GF-D8 (cell line): ENCODE results near the gene PIK3R4.

Experiments
- DNase-seq: peaks from one replicate; lab custom pipeline; 2025; lab: John Stamatoyannopoulos, UW

PIK3R4 gene

GRCh38 chr3:130640027-130640426 is 106.6 kb downstream of the PIK3R4 start:
- no peak for DNase-seq

- no peak for DNase-seq
Measured at GRCh38 chr3:130636480-130637234, 110.0 kb downstream of the PIK3R4 start.

- no peak for DNase-seq
Measured at GRCh38 chr3:130635978-130636377, 110.7 kb downstream of the PIK3R4 start.

GRCh38 chr3:130635285-130635684 is 111.3 kb downstream of the PIK3R4 start:
- no peak for DNase-seq
